Measurements from ENCODE around the gene UGGT2.

DNA sequence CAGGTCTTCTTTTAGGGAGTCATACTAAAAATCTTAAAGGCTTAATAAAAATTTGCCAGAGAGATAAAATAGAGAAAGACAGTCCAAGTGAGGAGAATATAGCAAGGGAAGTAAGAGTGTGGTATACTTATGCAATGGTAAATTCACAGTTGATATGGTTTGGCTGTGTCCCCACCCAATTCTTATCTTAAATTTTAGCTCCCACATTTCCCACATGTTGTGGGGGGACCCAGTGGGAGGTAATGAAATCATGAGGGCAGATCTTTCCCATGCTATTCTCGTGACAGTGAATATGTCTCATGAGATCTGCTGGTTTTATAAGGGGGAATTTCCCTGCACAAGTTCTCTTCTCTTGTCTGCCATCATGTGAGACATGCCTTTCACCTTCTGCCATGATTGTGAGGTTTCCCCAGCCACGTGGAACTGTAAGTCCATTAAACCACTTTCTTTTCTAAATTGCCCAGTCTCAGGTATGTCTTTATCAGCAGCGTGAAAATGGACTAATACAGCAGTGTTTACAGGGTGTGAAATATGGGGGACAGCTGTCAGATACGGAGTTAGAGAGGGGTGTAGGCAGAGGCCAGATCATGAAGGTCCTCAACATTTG, 115.4 kb downstream of the UGGT2 start:
- TF ChIP-seq, protein P1, sequence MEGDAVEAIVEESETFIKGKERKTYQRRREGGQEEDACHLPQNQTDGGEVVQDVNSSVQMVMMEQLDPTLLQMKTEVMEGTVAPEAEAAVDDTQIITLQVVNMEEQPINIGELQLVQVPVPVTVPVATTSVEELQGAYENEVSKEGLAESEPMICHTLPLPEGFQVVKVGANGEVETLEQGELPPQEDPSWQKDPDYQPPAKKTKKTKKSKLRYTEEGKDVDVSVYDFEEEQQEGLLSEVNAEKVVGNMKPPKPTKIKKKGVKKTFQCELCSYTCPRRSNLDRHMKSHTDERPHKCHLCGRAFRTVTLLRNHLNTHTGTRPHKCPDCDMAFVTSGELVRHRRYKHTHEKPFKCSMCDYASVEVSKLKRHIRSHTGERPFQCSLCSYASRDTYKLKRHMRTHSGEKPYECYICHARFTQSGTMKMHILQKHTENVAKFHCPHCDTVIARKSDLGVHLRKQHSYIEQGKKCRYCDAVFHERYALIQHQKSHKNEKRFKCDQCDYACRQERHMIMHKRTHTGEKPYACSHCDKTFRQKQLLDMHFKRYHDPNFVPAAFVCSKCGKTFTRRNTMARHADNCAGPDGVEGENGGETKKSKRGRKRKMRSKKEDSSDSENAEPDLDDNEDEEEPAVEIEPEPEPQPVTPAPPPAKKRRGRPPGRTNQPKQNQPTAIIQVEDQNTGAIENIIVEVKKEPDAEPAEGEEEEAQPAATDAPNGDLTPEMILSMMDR (IDR thresholded peaks at IDR 0.05) = no peak
- no peak for TF ChIP-seq POLR2A (IDR thresholded peaks at IDR 0.05)
